Middle frontal gyrus (tissue), 1 donor: ENCODE results near the gene FOXO3B.
"Not testable (repeated sequence)": the region's sequence is repeated elsewhere in the genome, so short reads cannot be mapped to it uniquely, and the experiment has no call there.

ENCODE experiments used
- DNase-seq: peaks from one replicate; pipeline ENCODE4 v3.0.0-alpha.2; 2015; ENCODE audit warnings: low spot score; ENCODE audit errors: extremely low spot score

Gene FOXO3B

GRCh38 chr17:18661924-18662624, 20.0 kb downstream of the FOXO3B start:
- not testable (repeated sequence) for DNase-seq

- not testable (repeated sequence) for DNase-seq
Measured at GRCh38 chr17:18650094-18650493, 32.0 kb downstream of the FOXO3B start.

GRCh38 chr17:18644291-18644690, 37.8 kb downstream of the FOXO3B start, which contains the start of gene TBC1D28:
TBC1D28 (minus strand) TSS chr17:18644391; CDS start chr17:18641352, 3,039 bp downstream.
- not testable (repeated sequence) for DNase-seq

GRCh38 chr17:18643124-18643523, 39.0 kb downstream of the FOXO3B start:
- DNase-seq, result not testable (repeated sequence)

GRCh38 chr17:18638357-18638756, 43.8 kb downstream of the FOXO3B start:
- not testable (repeated sequence) for DNase-seq

- DNase-seq, result not testable (repeated sequence)
Measured at GRCh38 chr17:18636237-18636636, 45.9 kb downstream of the FOXO3B start.

GRCh38 chr17:18635773-18636172, 46.3 kb downstream of the FOXO3B start:
- not testable (repeated sequence) for DNase-seq

- DNase-seq, result not testable (repeated sequence)
Measured at GRCh38 chr17:18634550-18635263, 47.4 kb downstream of the FOXO3B start.
